Spleen (tissue), 7 donors: Measurements from ENCODE around the gene GRK4.

Source experiments
- CTCF ChIP-seq, 11 experiments: fragments of 200-600 bp in 7 of 11; fragments of 450-650 bp in 4 of 11; sonication (generic) in 4 of 11; IDR thresholded peaks in 8 of 11; conservative IDR thresholded peaks in 3 of 11; 1 replicate in 7 of 11; 2 replicates in 4 of 11; pipeline versions ENCODE4 v1.4.0 to v1.8.0; 2016 to 2021; ENCODE audit warnings: antibody characterized with exemption in 11 of 11, inconsistent platforms in 4 of 11, mild to moderate bottlenecking in 1 of 11
- POLR2A ChIP-seq, 3 donors: fragments of 450-650 bp; IDR thresholded peaks; one replicate each; pipeline ENCODE4 v1.5.1; 2017; ENCODE audit warnings: antibody characterized with exemption in 3 of 3, mild to moderate bottlenecking in 1 of 3
- donor health status: DM: no; HTN: no; CAD: no; lungs with moderate emphysema.
- donor health status: DM: no; HTN: no; CAD: no.
- donor health status: DM: no; HTN: no; CAD: no.

DNA sequence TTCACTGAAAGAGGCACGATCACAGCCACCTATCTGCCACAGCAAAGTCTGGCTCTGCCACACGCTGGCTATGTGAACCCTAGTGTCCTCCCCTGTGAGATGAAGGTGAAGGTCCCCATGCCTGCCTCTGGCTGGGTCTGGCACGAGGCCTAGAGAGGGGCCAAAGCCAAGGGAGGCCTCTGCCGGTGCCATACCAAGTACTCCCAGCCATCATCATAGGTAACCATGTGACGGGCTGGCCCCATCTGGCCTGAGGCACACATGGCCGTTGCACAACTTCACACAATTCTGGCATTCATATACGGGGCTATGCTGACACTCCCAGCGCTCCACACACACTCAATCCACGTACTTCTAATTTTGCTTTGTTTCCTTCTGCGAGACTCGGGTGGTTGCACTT is 15.4 kb upstream of the GRK4 start:
- no peak for TF ChIP-seq POLR2A (IDR thresholded peaks at IDR 0.05)
- no peak for TF ChIP-seq CTCF (IDR thresholded peaks at IDR 0.05 in 8 of 11, conservative IDR thresholded peaks at IDR 0.05 in 3 of 11)
